NCI-H1694 (cell line): ENCODE data around the gene HABP4.

ENCODE experiments used
- DNase-seq: peaks from one replicate; lab custom pipeline; 2025; lab: John Stamatoyannopoulos, UW

Gene HABP4

DNA sequence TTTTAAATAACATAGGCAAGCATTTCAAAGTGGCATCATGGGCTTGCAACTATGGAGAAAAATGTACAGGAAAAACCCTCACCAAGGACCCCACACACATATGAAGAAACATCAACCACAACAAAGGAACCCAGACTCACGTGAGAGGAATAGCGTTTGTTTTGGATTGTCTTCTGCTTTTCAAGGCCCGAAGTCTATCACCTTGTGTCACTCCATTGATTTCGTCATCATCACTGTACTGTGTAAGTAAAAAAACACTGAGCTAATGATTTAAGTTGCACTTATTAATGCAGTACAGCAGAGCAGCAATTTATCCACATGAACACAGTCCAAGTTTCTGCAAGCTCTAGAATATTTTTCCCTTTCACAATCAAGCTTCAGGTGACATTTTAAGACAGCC, 72.4 kb downstream of the HABP4 start:
- no peak for DNase-seq

GRCh38 chr9:96523374-96523773, 73.4 kb downstream of the HABP4 start:
- DNase-seq = no peak

- DNase-seq = no peak
Measured at GRCh38 chr9:96524045-96524444, 74.1 kb downstream of the HABP4 start.

DNA sequence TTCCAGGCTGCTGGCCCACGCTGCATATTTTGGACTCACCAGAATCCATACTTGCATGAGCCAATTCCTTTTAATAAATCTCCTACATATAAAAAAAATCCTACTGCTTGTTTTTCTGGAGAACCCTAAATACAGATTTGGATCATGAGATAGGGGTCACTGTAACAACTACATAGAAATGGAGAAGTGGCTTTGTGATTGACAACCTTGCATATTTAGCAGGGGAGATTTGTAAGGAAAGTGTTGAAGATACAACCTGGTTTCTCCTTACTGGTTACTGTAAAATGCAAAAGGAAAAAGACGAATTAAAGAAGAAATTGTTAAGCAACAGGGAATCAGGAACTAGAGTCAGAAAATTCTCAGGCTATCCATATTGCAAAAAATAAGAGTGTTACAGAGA, 74.8 kb downstream of the HABP4 start:
- DNase-seq = no peak

- no peak for DNase-seq
Measured at GRCh38 chr9:96532173-96532572, 82.2 kb downstream of the HABP4 start.

DNA sequence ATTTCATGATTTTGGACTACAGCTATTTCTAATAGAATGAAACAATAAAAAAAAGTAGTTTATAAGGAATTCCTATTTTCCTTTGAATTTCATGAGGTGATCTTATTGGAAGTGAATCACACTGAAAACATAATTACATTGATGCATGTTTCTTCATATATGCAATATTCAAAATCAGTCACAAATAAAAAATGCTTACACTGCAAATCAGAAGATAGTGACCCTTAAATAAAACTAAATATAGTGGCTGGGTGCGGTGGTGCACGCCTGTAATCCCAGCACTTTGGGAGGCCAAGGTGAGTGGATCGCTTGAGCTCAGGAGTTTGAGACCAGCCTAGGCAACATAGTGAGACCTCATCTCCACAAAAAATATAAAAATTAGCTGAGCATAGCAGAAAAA, 90.1 kb downstream of the HABP4 start:
- no peak for DNase-seq
